Stimulated activated CD4-positive, alpha-beta T cell treated with anti-CD3 and anti-CD28 coated beads, Interleukin-15, amount 100 ng/mL, for 48 hours (primary cell): ENCODE data around the gene FCHSD2.
"Not testable (repeated sequence)": the region's sequence is repeated elsewhere in the genome, so short reads cannot be mapped to it uniquely, and the experiment has no call there.

Experiments
- DNase-seq, 2 donors: peaks; one replicate each; pipeline ENCODE4 v3.0.0-alpha.2; 2020; ENCODE audit warnings: low read depth in 2 of 2

The FCHSD2 gene

GRCh38 chr11:72926076-72926475, 216.0 kb downstream of the FCHSD2 start:
- no peak for DNase-seq

GRCh38 chr11:72925656-72926055, 216.5 kb downstream of the FCHSD2 start:
- DNase-seq: no peak

- no peak for DNase-seq
These were observed 217.4 kb downstream of the FCHSD2 start for GRCh38 chr11:72924568-72925190.

GRCh38 chr11:72921028-72921716, 220.9 kb downstream of the FCHSD2 start:
- no peak for DNase-seq

GRCh38 chr11:72920001-72920400, 222.1 kb downstream of the FCHSD2 start:
- DNase-seq: no peak

- no peak for DNase-seq
These were observed 223.3 kb downstream of the FCHSD2 start for GRCh38 chr11:72918851-72919250.

GRCh38 chr11:72912253-72912652, 229.9 kb downstream of the FCHSD2 start:
- no peak for DNase-seq

- not testable (repeated sequence) for DNase-seq
These were observed 232.3 kb downstream of the FCHSD2 start for GRCh38 chr11:72909558-72910388.

- DNase-seq: no peak
These were observed 234.0 kb downstream of the FCHSD2 start for GRCh38 chr11:72908032-72908676.

GRCh38 chr11:72904016-72904415, 238.1 kb downstream of the FCHSD2 start:
- no peak for DNase-seq

GRCh38 chr11:72901374-72901773, 240.7 kb downstream of the FCHSD2 start:
- DNase-seq: no peak

GRCh38 chr11:72900013-72900412, 242.1 kb downstream of the FCHSD2 start:
- no peak for DNase-seq

GRCh38 chr11:72899238-72899637, 242.9 kb downstream of the FCHSD2 start:
- DNase-seq: no peak

GRCh38 chr11:72897506-72897905, 244.6 kb downstream of the FCHSD2 start:
- DNase-seq: no peak

GRCh38 chr11:72896431-72896830, 245.7 kb downstream of the FCHSD2 start:
- DNase-seq: no peak

GRCh38 chr11:72890881-72891280, 251.2 kb downstream of the FCHSD2 start:
- no peak for DNase-seq

- DNase-seq: no peak
These were observed 255.5 kb downstream of the FCHSD2 start for GRCh38 chr11:72886619-72887018.

- no peak for DNase-seq
These were observed 256.1 kb downstream of the FCHSD2 start for GRCh38 chr11:72885749-72886609.

GRCh38 chr11:72876147-72876546, 266.0 kb downstream of the FCHSD2 start:
- DNase-seq: no peak

GRCh38 chr11:72875736-72876135, 266.4 kb downstream of the FCHSD2 start:
- DNase-seq: no peak

GRCh38 chr11:72872012-72872411, 270.1 kb downstream of the FCHSD2 start:
- no peak for DNase-seq
